Body of pancreas (tissue), 4 donors: ENCODE results near the gene LAG3.

Experiments
- CTCF ChIP-seq, 7 experiments: fragments of 450-650 bp in 4 of 7; fragments of 200-600 bp in 3 of 7; sonication (generic) in 3 of 7; IDR thresholded peaks; one replicate each; pipeline ENCODE4 v1.5.1; 2016 to 2019; ENCODE audit warnings: antibody characterized with exemption in 7 of 7
- POLR2A ChIP-seq, 3 donors: fragments of 450-650 bp; IDR thresholded peaks; one replicate each; pipeline ENCODE4 v1.6.1; 2016; ENCODE audit warnings: antibody characterized with exemption in 3 of 3, mild to moderate bottlenecking in 2 of 3

GRCh38 chr12:6750506-6750905, 21.8 kb upstream of the LAG3 start:
- TF ChIP-seq CTCF (IDR thresholded peaks at IDR 0.05) (no peak), POLR2A (IDR thresholded peaks at IDR 0.05) (no peak)
